Upper lobe of left lung (tissue), 6 donors: ENCODE data around the gene ROR2. TPM values are rescaled to one million over a fixed set of nuclear protein-coding genes. Genes with fewer than 3 reads are reported as not detected.
A peak's percentile ranks its signal among the peaks of the same experiment; 100 is the strongest.

Experiments
- ATAC-seq, 2 donors: fragments of 200-7000 bp; cut with Tn5 transposase; one replicate each; pipeline ENCODE4 v1.9.1; 2022; ENCODE audit warnings: mild to moderate bottlenecking in 2 of 2, moderate library complexity in 2 of 2; ENCODE audit not compliant: low FRiP score in 2 of 2
- DNase-seq, 2 donors: peaks; one replicate each; pipeline ENCODE4 v3.0.0-alpha.2; 2019 to 2020
- H3K27ac ChIP-seq, 4 donors: fragments of 200-600 bp; sonication (generic); one replicate each; pipeline ENCODE4 v1.5.1; 2016 to 2019
- H3K27me3 ChIP-seq, 4 donors: fragments of 200-600 bp; sonication (generic); one replicate each; pipeline ENCODE4 v1.5.1; 2017 to 2019
- H3K36me3 ChIP-seq, 4 donors: fragments of 200-600 bp; sonication (generic); one replicate each; pipeline ENCODE4 v1.5.1; 2016 to 2019
- H3K4me1 ChIP-seq, 4 donors: fragments of 200-600 bp; sonication (generic); one replicate each; pipeline ENCODE4 v1.5.1; 2018 to 2019
- H3K4me3 ChIP-seq, 4 donors: fragments of 200-600 bp; sonication (generic); one replicate each; pipeline ENCODE4 v1.5.1; 2017 to 2019; ENCODE audit warnings: mild to moderate bottlenecking in 2 of 4, moderate library complexity in 1 of 4
- H3K9me3 ChIP-seq, 4 donors: fragments of 200-600 bp; sonication (generic); one replicate each; pipeline ENCODE4 v1.5.1; 2018 to 2019
- EP300 ChIP-seq, 4 donors: sonication (generic); formaldehyde crosslinking; IDR thresholded peaks; one replicate each; pipeline ENCODE4 v1.5.1; 2017; ENCODE audit warnings: antibody characterized with exemption in 4 of 4, control low read depth in 2 of 4
- POLR2A ChIP-seq, 4 donors: fragments of 450-650 bp; IDR thresholded peaks; one replicate each; pipeline ENCODE4 v1.5.1; 2016 to 2017; ENCODE audit warnings: antibody characterized with exemption in 4 of 4, mild to moderate bottlenecking in 2 of 4
- POLR2AphosphoS5 ChIP-seq, 2 donors: sonication (generic); formaldehyde crosslinking; IDR thresholded peaks; one replicate each; pipeline ENCODE4 v1.5.1; 2017; ENCODE audit warnings: antibody characterized with exemption in 2 of 2
- WGBS, 2 donors: methylation state at CpG; one replicate each; pipeline ENCODE4 v1.1.5; 2017 to 2018; 5-methylcytosine and 5-hydroxymethylcytosine counted together
- total RNA-seq, 6 donors: library from RNA; depleted of rRNA in 4 of 6; stranded (reverse); fragments of >200 nt in 4 of 6; gene quantifications; one replicate each; pipeline versions ENCODE4 v1.1.0 to v1.2.1, GENCODE V29; 2016 to 2021
- TF ChIP-seq, protein P1 (sequence below), 6 experiments: fragments of 450-650 bp in 4 of 6; fragments of 200-600 bp in 2 of 6; sonication (generic) in 2 of 6; IDR thresholded peaks; one replicate each; pipeline ENCODE4 v1.5.1; 2016 to 2019; ENCODE audit warnings: antibody characterized with exemption in 6 of 6
- donor health status: DM: no; HTN: no; CAD: no; lungs with moderate emphysema.
- donor health status: DM: no; HTN: yes; CAD: no; lungs with severe emphysema.

The ROR2 gene
- total RNA-seq, 6 donors from 2014 or later, result 2.7 to 8.1 (median 3.4) TPM

DNA sequence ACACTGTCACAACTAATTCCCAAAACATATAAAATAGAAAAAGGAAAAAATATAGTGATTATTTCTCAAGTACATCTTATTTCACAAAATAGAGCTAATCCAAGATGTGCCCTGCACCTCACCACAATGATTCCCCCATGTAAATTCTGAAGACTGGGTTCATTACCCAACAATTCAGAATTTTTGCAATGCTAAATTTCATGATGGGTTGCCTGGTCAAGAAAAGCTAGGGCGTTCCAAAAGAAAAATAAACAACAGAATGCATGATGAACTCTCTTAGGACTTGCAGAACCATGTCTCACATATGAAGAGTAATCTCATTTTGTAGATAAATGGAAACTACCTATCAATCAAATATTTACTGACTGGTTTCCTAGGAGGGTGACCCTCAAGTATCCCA is 266.8 kb downstream of the ROR2 start:
- Histone ChIP-seq H3K27ac (no peak overlapping the region), H3K36me3 (no peaks in the 10 kb centered on the region), H3K9me3 (no peaks in the 10 kb centered on the region), H3K4me3 (no peak overlapping the region), H3K27me3 (no peaks in the 10 kb centered on the region), H3K4me1 (peaks cover 4 to 6% (median 5%) of the 10 kb centered on the region in 4 donors)
- 68 to 74% methylated on average over 1 of the region's 1 CpG for WGBS, 2 donors
- TF ChIP-seq POLR2A (IDR thresholded peaks at IDR 0.05), result no peak
- TF ChIP-seq, protein P1, sequence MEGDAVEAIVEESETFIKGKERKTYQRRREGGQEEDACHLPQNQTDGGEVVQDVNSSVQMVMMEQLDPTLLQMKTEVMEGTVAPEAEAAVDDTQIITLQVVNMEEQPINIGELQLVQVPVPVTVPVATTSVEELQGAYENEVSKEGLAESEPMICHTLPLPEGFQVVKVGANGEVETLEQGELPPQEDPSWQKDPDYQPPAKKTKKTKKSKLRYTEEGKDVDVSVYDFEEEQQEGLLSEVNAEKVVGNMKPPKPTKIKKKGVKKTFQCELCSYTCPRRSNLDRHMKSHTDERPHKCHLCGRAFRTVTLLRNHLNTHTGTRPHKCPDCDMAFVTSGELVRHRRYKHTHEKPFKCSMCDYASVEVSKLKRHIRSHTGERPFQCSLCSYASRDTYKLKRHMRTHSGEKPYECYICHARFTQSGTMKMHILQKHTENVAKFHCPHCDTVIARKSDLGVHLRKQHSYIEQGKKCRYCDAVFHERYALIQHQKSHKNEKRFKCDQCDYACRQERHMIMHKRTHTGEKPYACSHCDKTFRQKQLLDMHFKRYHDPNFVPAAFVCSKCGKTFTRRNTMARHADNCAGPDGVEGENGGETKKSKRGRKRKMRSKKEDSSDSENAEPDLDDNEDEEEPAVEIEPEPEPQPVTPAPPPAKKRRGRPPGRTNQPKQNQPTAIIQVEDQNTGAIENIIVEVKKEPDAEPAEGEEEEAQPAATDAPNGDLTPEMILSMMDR (IDR thresholded peaks at IDR 0.05), result no peak
- no peak for DNase-seq
- ATAC-seq, result no peak

GRCh38 chr9:91682806-91683205 is 267.2 kb downstream of the ROR2 start:
- no peak overlapping the region for H3K27ac ChIP-seq
- no peak overlapping the region for H3K4me3 ChIP-seq
- no peak for ATAC-seq
- H3K36me3 ChIP-seq, result no peaks in the 10 kb centered on the region
- 77 to 90% methylated on average over 6 of the region's 6 CpGs for WGBS, 2 donors
- TF ChIP-seq EP300 (IDR thresholded peaks at IDR 0.05) (no peak), POLR2AphosphoS5 (IDR thresholded peaks at IDR 0.05) (no peak), POLR2A (IDR thresholded peaks at IDR 0.05) (no peak)
- TF ChIP-seq, protein P1 (IDR thresholded peaks at IDR 0.05), result no peak
- H3K4me1 ChIP-seq, result peaks cover 4 to 6% (median 5%) of the 10 kb centered on the region in 4 donors
- H3K27me3 ChIP-seq, result no peaks in the 10 kb centered on the region
- DNase-seq, result no peak
- H3K9me3 ChIP-seq, result no peaks in the 10 kb centered on the region

- Histone ChIP-seq H3K4me1 (peaks cover 4 to 6% (median 5%) of the 10 kb centered on the region in 4 donors), H3K27ac (no peak overlapping the region), H3K9me3 (no peaks in the 10 kb centered on the region), H3K36me3 (no peaks in the 10 kb centered on the region), H3K4me3 (peak overlapping the region in 1 of 4 donors; percentile 20), H3K27me3 (no peaks in the 10 kb centered on the region)
- 30 to 36% methylated on average over 30 to 43 of the region's 43 CpGs for WGBS, 2 donors
- DNase-seq (peak; percentile 81 to 95), ATAC-seq (peak; percentile 86 to 96)
- TF ChIP-seq POLR2A (IDR thresholded peaks at IDR 0.05), result no peak
- TF ChIP-seq EP300 (IDR thresholded peaks at IDR 0.05), result no peak
- TF ChIP-seq, protein P1 (IDR thresholded peaks at IDR 0.05), result peak; percentile 50 to 81 (median 72)
These were observed 268.3 kb downstream of the ROR2 start for GRCh38 chr9:91681461-91682305.

DNA sequence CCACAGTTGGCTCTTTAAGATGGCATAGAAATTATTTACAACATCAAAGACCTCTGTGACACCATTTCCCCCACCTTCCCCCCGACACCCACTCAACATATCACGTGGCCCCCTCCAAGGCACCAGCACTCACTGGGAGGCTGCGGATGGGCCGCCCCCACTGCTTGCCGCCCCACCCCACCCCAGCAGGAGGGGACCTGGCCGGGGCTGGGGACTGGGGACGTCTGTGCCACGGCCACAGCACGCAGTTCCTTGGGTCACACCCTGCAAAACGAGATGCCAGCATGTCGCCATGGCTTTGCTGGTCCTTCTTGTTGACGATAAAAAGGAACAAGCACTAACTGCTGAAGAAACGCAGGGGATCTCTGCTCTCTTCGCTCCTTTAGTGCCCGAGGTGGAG is 269.0 kb downstream of the ROR2 start:
- TF ChIP-seq POLR2A (IDR thresholded peaks at IDR 0.05) (no peak), EP300 (IDR thresholded peaks at IDR 0.05) (no peak), POLR2AphosphoS5 (IDR thresholded peaks at IDR 0.05) (no peak)
- TF ChIP-seq, protein P1 (IDR thresholded peaks at IDR 0.05), result no peak
- Histone ChIP-seq H3K36me3 (no peaks in the 10 kb centered on the region), H3K9me3 (no peaks in the 10 kb centered on the region), H3K27me3 (no peaks in the 10 kb centered on the region), H3K4me3 (no peak overlapping the region), H3K4me1 (peaks cover 4 to 6% (median 5%) of the 10 kb centered on the region in 4 donors), H3K27ac (no peak overlapping the region)
- WGBS, 2 donors, result 85 to 86% methylated on average over 12 to 15 of the region's 15 CpGs
- ATAC-seq, result no peak
- peak in 1 of 2 donors; percentile 46 for DNase-seq

GRCh38 chr9:91680106-91680505 is 269.9 kb downstream of the ROR2 start:
- Histone ChIP-seq H3K36me3 (no peaks in the 10 kb centered on the region), H3K27ac (no peak overlapping the region), H3K9me3 (no peaks in the 10 kb centered on the region), H3K27me3 (no peaks in the 10 kb centered on the region), H3K4me3 (no peak overlapping the region), H3K4me1 (peaks cover 4 to 6% (median 5%) of the 10 kb centered on the region in 4 donors)
- 93 to 94% methylated on average over 9 of the region's 9 CpGs for WGBS, 2 donors
- DNase-seq (no peak), ATAC-seq (no peak)
- no peak for TF ChIP-seq POLR2AphosphoS5 (IDR thresholded peaks at IDR 0.05)
- no peak for TF ChIP-seq POLR2A (IDR thresholded peaks at IDR 0.05)
- TF ChIP-seq, protein P1 (IDR thresholded peaks at IDR 0.05), result no peak
- TF ChIP-seq EP300 (IDR thresholded peaks at IDR 0.05), result no peak
